HepG2 (cell line): ENCODE measurements around the gene TUBG2. TPM values are rescaled to one million over a fixed set of nuclear protein-coding genes. Genes with fewer than 3 reads are reported as not detected.

Experiments used
- CBFB ChIP-seq: sonication (generic); formaldehyde crosslinking; IDR thresholded peaks from 2 replicates; pipeline ENCODE4 v1.4.0; 2020; ENCODE audit warnings: missing genetic modification reagents
- DZIP1 ChIP-seq: sonication (generic); formaldehyde crosslinking; IDR thresholded peaks from 2 replicates; pipeline ENCODE4 v1.5.0; 2020; ENCODE audit warnings: mild to moderate bottlenecking, missing genetic modification reagents
- FOXA1 ChIP-seq, 2 experiments: fragments of 450-650 bp in 1 of 2; sonication (generic) in 1 of 2; formaldehyde crosslinking in 1 of 2; IDR thresholded peaks; 2 replicates each; pipeline versions ENCODE4 v1.4.0 to v1.6.1; 2016 to 2020; ENCODE audit warnings: missing genetic modification reagents in 1 of 2
- FOXC1 ChIP-seq: sonication (generic); formaldehyde crosslinking; IDR thresholded peaks from 2 replicates; pipeline ENCODE4 v1.8.0; 2022; ENCODE audit warnings: mild to moderate bottlenecking, missing genetic modification reagents, borderline replicate concordance
- GLI4 ChIP-seq: sonication (generic); formaldehyde crosslinking; IDR thresholded peaks from 2 replicates; pipeline ENCODE4 v1.5.1; 2020; ENCODE audit warnings: missing genetic modification reagents, mild to moderate bottlenecking, moderate library complexity, borderline replicate concordance
- MTF2 ChIP-seq: sonication (generic); formaldehyde crosslinking; IDR thresholded peaks from 2 replicates; pipeline ENCODE4 v1.5.0; 2020; ENCODE audit warnings: missing genetic modification reagents, borderline replicate concordance
- NFYB ChIP-seq: sonication (generic); formaldehyde crosslinking; IDR thresholded peaks from 2 replicates; pipeline ENCODE4 v1.4.0; 2020; ENCODE audit warnings: missing genetic modification reagents
- SNAPC2 ChIP-seq: sonication (generic); formaldehyde crosslinking; IDR thresholded peaks from 2 replicates; pipeline ENCODE4 v1.8.1; 2022; ENCODE audit warnings: mild to moderate bottlenecking, missing genetic modification reagents
- ZNF101 ChIP-seq: sonication (generic); formaldehyde crosslinking; IDR thresholded peaks from 2 replicates; pipeline ENCODE4 v1.4.0; 2020; ENCODE audit warnings: mild to moderate bottlenecking, low read depth, missing genetic modification reagents, borderline replicate concordance
- ZNF275 ChIP-seq: sonication (generic); formaldehyde crosslinking; IDR thresholded peaks from 2 replicates; pipeline ENCODE4 v1.8.0; 2022; ENCODE audit warnings: missing genetic modification reagents, mild to moderate bottlenecking, inconsistent platforms, borderline replicate concordance
- ZNF720 ChIP-seq: sonication (generic); formaldehyde crosslinking; IDR thresholded peaks from 2 replicates; pipeline ENCODE4 v1.4.0; 2020; ENCODE audit warnings: missing genetic modification reagents
- ZNF768 ChIP-seq: sonication (generic); formaldehyde crosslinking; IDR thresholded peaks from 2 replicates; pipeline ENCODE4 v1.4.0; 2020; ENCODE audit warnings: missing genetic modification reagents
- polyA plus RNA-seq, 8 experiments: library from polyadenylated mRNA; depleted of rRNA in 3 of 8; stranded (reverse) in 7 of 8; unstranded in 1 of 8; fragments of >200 nt; fragmentation: Illumina TruSeq in 4 of 8; extraction: Trizol in 4 of 8; gene quantifications; 2 replicates each; pipeline versions ENCODE4 v1.2.1 to v1.2.3, GENCODE V29; 2011 to 2016; ENCODE audit warnings: low read depth in 4 of 8, missing spikeins in 1 of 8, mixed read lengths in 1 of 8; ENCODE audit not compliant: insufficient read depth in 1 of 8
- total RNA-seq, 5 experiments: library from RNA; depleted of rRNA; stranded (reverse); fragments of >200 nt; fragmentation: Illumina TruSeq; extraction: Trizol; gene quantifications; 2 replicates each; pipeline ENCODE4 v1.2.3, GENCODE V29; 2016; ENCODE audit warnings: low read depth in 1 of 5
- TF ChIP-seq, protein P1 (sequence below): sonication (generic); formaldehyde crosslinking; IDR thresholded peaks from 2 replicates; pipeline ENCODE4 v1.8.1; 2023; ENCODE audit warnings: mild to moderate bottlenecking, missing genetic modification reagents
- TF ChIP-seq, protein P2 (sequence below): sonication (generic); formaldehyde crosslinking; conservative IDR thresholded peaks from 2 replicates; pipeline ENCODE4 v1.4.0; 2020; ENCODE audit warnings: missing genetic modification reagents
- TF ChIP-seq, protein P3 (sequence below): sonication (generic); formaldehyde crosslinking; IDR thresholded peaks from 2 replicates; pipeline ENCODE4 v1.4.0; 2020; ENCODE audit warnings: missing genetic modification reagents

TUBG2 gene
- total and polyA plus RNA-seq, 2 of the 13 experiments (the other 11 are each of a cell fraction or from before 2014, with no cell fraction given): 16.0 to 42.3 TPM

- TF ChIP-seq FOXC1: no peak
- TF ChIP-seq MTF2 (CRISPR knock-in tag): no peak
- no peak for TF ChIP-seq ZNF768 (CRISPR knock-in tag)
- no peak for TF ChIP-seq ZNF720
- TF ChIP-seq CBFB: no peak
- TF ChIP-seq, protein P1, sequence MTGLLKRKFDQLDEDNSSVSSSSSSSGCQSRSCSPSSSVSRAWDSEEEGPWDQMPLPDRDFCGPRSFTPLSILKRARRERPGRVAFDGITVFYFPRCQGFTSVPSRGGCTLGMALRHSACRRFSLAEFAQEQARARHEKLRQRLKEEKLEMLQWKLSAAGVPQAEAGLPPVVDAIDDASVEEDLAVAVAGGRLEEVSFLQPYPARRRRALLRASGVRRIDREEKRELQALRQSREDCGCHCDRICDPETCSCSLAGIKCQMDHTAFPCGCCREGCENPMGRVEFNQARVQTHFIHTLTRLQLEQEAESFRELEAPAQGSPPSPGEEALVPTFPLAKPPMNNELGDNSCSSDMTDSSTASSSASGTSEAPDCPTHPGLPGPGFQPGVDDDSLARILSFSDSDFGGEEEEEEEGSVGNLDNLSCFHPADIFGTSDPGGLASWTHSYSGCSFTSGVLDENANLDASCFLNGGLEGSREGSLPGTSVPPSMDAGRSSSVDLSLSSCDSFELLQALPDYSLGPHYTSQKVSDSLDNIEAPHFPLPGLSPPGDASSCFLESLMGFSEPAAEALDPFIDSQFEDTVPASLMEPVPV (CRISPR knock-in tag): no peak
- TF ChIP-seq, protein P2, sequence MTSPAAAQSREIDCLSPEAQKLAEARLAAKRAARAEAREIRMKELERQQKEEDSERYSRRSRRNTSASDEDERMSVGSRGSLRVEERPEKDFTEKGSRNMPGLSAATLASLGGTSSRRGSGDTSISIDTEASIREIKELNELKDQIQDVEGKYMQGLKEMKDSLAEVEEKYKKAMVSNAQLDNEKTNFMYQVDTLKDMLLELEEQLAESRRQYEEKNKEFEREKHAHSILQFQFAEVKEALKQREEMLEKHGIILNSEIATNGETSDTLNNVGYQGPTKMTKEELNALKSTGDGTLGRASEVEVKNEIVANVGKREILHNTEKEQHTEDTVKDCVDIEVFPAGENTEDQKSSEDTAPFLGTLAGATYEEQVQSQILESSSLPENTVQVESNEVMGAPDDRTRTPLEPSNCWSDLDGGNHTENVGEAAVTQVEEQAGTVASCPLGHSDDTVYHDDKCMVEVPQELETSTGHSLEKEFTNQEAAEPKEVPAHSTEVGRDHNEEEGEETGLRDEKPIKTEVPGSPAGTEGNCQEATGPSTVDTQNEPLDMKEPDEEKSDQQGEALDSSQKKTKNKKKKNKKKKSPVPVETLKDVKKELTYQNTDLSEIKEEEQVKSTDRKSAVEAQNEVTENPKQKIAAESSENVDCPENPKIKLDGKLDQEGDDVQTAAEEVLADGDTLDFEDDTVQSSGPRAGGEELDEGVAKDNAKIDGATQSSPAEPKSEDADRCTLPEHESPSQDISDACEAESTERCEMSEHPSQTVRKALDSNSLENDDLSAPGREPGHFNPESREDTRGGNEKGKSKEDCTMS (CRISPR knock-in tag): no peak
- TF ChIP-seq NFYB (CRISPR knock-in tag): peak; percentile 89
- 0 out of 2 replicates have a peak, but pooled peaks have one; percentile 11 for TF ChIP-seq SNAPC2 (CRISPR knock-in tag)
- no peak for TF ChIP-seq ZNF101 (CRISPR knock-in tag)
- TF ChIP-seq GLI4 (CRISPR knock-in tag): no peak
- no peak for TF ChIP-seq FOXA1 (IDR thresholded peaks at IDR 0.05)
- 0 out of 2 replicates have a peak, but pooled peaks have one; percentile 17 for TF ChIP-seq FOXA1 (CRISPR knock-in tag; IDR thresholded peaks at IDR 0.05)
- no peak for TF ChIP-seq ZNF275
- TF ChIP-seq, protein P3, sequence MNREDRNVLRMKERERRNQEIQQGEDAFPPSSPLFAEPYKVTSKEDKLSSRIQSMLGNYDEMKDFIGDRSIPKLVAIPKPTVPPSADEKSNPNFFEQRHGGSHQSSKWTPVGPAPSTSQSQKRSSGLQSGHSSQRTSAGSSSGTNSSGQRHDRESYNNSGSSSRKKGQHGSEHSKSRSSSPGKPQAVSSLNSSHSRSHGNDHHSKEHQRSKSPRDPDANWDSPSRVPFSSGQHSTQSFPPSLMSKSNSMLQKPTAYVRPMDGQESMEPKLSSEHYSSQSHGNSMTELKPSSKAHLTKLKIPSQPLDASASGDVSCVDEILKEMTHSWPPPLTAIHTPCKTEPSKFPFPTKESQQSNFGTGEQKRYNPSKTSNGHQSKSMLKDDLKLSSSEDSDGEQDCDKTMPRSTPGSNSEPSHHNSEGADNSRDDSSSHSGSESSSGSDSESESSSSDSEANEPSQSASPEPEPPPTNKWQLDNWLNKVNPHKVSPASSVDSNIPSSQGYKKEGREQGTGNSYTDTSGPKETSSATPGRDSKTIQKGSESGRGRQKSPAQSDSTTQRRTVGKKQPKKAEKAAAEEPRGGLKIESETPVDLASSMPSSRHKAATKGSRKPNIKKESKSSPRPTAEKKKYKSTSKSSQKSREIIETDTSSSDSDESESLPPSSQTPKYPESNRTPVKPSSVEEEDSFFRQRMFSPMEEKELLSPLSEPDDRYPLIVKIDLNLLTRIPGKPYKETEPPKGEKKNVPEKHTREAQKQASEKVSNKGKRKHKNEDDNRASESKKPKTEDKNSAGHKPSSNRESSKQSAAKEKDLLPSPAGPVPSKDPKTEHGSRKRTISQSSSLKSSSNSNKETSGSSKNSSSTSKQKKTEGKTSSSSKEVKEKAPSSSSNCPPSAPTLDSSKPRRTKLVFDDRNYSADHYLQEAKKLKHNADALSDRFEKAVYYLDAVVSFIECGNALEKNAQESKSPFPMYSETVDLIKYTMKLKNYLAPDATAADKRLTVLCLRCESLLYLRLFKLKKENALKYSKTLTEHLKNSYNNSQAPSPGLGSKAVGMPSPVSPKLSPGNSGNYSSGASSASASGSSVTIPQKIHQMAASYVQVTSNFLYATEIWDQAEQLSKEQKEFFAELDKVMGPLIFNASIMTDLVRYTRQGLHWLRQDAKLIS (CRISPR knock-in tag): no peak
- no peak for TF ChIP-seq DZIP1 (CRISPR knock-in tag)
Measured at GRCh38 chr17:42677012-42677857, 18.2 kb downstream of the TUBG2 start (continued).
